Peyer's patch (tissue), 4 donors: ENCODE measurements around the gene ELAVL1. TPM values are rescaled to one million over a fixed set of nuclear protein-coding genes. Genes with fewer than 3 reads are reported as not detected.

Experiments used
- DNase-seq, 3 donors: peaks; one replicate each; pipeline ENCODE4 v3.0.0-alpha.2; 2017 to 2019
- H3K27ac ChIP-seq, 4 donors: fragments of 200-600 bp; sonication (generic); one replicate each; pipeline ENCODE4 v1.5.1; 2016 to 2019
- H3K27me3 ChIP-seq, 2 donors: fragments of 200-600 bp; sonication (generic); one replicate each; pipeline ENCODE4 v1.5.1; 2019
- H3K36me3 ChIP-seq, 3 donors: fragments of 200-600 bp; sonication (generic); one replicate each; pipeline ENCODE4 v1.5.1; 2016 to 2019
- H3K4me1 ChIP-seq, 4 donors: fragments of 200-600 bp; sonication (generic); one replicate each; pipeline ENCODE4 v1.5.1; 2016 to 2019
- H3K4me3 ChIP-seq, 4 donors: fragments of 200-600 bp; sonication (generic); 1 replicate in 3 of 4; 2 replicates in 1 of 4; pipeline ENCODE4 v1.5.1; 2016 to 2019; ENCODE audit warnings: mild to moderate bottlenecking in 1 of 4
- H3K9me3 ChIP-seq, 4 donors: fragments of 200-600 bp; sonication (generic); one replicate each; pipeline ENCODE4 v1.5.1; 2016 to 2019; ENCODE audit warnings: mild to moderate bottlenecking in 1 of 4
- POLR2A ChIP-seq, 2 donors: fragments of 450-650 bp; IDR thresholded peaks; one replicate each; pipeline ENCODE4 v1.5.1; 2017; ENCODE audit warnings: antibody characterized with exemption in 2 of 2, mild to moderate bottlenecking in 2 of 2, moderate library complexity in 2 of 2
- total RNA-seq, 4 donors: library from RNA; depleted of rRNA; stranded (reverse); fragments of >200 nt; gene quantifications; one replicate each; pipeline ENCODE4 v1.1.0, GENCODE V29; 2016
- TF ChIP-seq, protein P1 (sequence below), 6 experiments: fragments of 450-650 bp in 4 of 6; fragments of 200-600 bp in 2 of 6; sonication (generic) in 1 of 6; IDR thresholded peaks; one replicate each; pipeline ENCODE4 v1.5.1; 2017 to 2019; ENCODE audit warnings: antibody characterized with exemption in 6 of 6, mild to moderate bottlenecking in 3 of 6, moderate library complexity in 1 of 6

Gene ELAVL1
- total RNA-seq, 4 donors from 2014 or later = 21.0 to 41.7 (median 25.9) TPM

DNA sequence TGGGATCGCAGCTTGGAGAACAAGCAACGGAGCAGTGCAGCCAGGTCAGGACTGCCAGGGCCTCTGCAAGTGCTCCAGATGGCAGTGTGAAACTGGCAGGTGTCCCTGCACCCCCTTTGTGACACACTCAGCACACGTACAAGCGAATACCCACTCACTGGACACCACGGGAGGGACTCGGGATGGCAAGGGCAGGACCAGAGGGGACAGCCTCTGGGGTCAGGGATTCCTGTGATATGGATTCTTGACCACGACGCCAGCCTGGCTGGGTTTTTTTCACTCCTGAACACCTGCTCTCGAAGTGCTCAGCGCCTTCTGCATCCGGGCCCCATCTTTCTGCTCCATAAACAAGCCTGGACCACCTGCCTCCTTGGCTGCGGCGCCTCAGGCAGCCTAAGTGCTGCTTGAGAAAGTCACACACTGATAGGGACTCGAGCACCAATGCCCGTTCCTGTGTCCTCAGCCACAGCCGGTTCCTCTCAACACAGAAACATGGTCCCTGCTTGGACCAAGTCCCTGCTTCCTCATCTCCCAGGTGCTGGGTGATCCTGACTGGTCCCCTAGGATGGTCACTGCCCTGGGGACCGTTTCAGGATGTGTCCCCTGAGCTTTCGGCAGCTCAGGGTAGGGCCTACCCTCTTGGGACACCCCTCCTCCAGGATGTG lies 22.0 kb downstream of the ELAVL1 start:
- DNase-seq = no peak
- Histone ChIP-seq H3K27ac (peak overlapping the region in 2 of 4 donors; percentile 27 to 39), H3K4me3 (no peak overlapping the region), H3K9me3 (no peaks in the 10 kb centered on the region), H3K36me3 (peaks cover 0 to 68% (median 0%) of the 10 kb centered on the region in 3 donors), H3K4me1 (peaks cover 0 to 8% (median 0%) of the 10 kb centered on the region in 4 donors), H3K27me3 (no peaks in the 10 kb centered on the region)
- no peak for TF ChIP-seq POLR2A (IDR thresholded peaks at IDR 0.05)
- TF ChIP-seq, protein P1, sequence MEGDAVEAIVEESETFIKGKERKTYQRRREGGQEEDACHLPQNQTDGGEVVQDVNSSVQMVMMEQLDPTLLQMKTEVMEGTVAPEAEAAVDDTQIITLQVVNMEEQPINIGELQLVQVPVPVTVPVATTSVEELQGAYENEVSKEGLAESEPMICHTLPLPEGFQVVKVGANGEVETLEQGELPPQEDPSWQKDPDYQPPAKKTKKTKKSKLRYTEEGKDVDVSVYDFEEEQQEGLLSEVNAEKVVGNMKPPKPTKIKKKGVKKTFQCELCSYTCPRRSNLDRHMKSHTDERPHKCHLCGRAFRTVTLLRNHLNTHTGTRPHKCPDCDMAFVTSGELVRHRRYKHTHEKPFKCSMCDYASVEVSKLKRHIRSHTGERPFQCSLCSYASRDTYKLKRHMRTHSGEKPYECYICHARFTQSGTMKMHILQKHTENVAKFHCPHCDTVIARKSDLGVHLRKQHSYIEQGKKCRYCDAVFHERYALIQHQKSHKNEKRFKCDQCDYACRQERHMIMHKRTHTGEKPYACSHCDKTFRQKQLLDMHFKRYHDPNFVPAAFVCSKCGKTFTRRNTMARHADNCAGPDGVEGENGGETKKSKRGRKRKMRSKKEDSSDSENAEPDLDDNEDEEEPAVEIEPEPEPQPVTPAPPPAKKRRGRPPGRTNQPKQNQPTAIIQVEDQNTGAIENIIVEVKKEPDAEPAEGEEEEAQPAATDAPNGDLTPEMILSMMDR (IDR thresholded peaks at IDR 0.05) = no peak

DNA sequence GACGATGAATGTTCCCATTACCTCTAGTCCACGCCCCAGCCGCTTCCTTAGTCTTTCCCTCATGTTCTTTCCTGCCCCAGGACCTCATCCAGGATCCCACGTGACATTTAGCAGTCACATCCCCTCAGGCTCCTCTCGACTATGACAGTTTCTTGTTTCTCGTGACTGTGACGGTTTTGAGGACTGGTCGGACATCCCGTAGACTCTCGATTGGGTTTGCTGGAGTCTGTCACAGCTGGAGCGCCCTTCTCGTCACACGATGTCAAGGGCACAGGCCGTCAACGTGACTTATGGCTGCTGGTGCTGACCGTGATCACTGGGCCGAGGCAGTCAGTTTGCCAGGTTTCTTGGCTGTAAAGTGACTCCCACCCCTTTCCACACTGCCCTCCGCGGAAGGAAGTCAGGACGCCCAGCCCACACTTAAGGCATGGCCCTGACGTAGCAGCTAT lies 22.8 kb downstream of the ELAVL1 start:
- H3K4me1 ChIP-seq = peaks cover 0 to 7% (median 0%) of the 10 kb centered on the region in 4 donors
- no peak overlapping the region for H3K4me3 ChIP-seq
- no peak for DNase-seq
- H3K9me3 ChIP-seq = no peaks in the 10 kb centered on the region
- no peak for TF ChIP-seq POLR2A (IDR thresholded peaks at IDR 0.05)
- TF ChIP-seq, protein P1 (IDR thresholded peaks at IDR 0.05) = no peak
- H3K36me3 ChIP-seq = peaks cover 0 to 68% (median 0%) of the 10 kb centered on the region in 3 donors
- H3K27me3 ChIP-seq = no peaks in the 10 kb centered on the region
- H3K27ac ChIP-seq = peak overlapping the region in 2 of 4 donors; percentile 39 to 53

DNA sequence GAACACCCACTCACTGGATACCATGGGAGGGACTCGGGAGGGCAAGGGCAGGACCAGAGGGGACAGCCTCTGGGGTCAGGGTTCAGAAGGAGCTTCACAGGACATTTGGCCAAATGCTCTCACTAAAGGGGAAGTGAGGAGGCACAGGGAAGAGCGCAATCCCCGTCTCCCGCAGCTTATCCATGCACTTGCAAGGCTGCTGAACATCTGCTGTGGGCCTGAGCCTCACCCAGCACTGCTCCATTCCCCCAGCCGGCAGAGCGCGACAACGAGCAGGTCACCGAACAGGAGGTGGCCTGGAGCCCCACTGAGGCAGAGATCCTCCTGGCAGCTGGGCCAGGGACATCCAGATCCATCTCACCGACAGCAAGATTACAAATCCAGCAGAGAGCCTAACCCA lies 23.3 kb downstream of the ELAVL1 start:
- Histone ChIP-seq H3K4me3 (no peak overlapping the region), H3K27ac (peak overlapping the region in 1 of 4 donors; percentile 53), H3K4me1 (peaks cover 0 to 1% (median 0%) of the 10 kb centered on the region in 4 donors), H3K27me3 (no peaks in the 10 kb centered on the region), H3K9me3 (no peaks in the 10 kb centered on the region), H3K36me3 (peaks cover 0 to 68% (median 0%) of the 10 kb centered on the region in 3 donors)
- no peak for DNase-seq
- TF ChIP-seq POLR2A (IDR thresholded peaks at IDR 0.05) = no peak
- TF ChIP-seq, protein P1 (IDR thresholded peaks at IDR 0.05) = no peak

DNA sequence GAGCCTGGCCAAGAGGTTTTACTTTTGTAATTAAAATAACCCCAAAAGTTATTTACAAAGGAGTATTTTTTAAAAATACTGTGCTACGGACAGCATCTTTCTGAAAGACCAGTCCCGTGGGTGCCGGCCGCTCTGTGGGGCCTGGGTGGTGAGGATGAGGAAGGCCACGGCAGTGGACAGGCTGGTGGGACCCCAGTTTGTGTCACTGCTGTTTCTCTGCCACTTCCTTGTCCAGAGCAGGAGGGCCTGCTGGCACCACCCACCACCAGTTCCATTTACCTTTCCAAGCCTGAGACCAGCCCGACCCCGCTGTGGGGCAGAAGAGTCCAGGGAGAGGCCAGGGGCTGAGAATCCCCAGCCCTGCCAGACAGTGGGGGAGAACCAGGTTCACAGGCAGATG lies 23.8 kb downstream of the ELAVL1 start:
- no peak for DNase-seq
- Histone ChIP-seq H3K36me3 (peaks cover 0 to 69% (median 0%) of the 10 kb centered on the region in 3 donors), H3K9me3 (no peaks in the 10 kb centered on the region), H3K27me3 (no peaks in the 10 kb centered on the region), H3K4me1 (no peaks in the 10 kb centered on the region), H3K27ac (peak overlapping the region in 1 of 4 donors; percentile 53), H3K4me3 (no peak overlapping the region)
- no peak for TF ChIP-seq POLR2A (IDR thresholded peaks at IDR 0.05)
- TF ChIP-seq, protein P1 (IDR thresholded peaks at IDR 0.05) = no peak

DNA sequence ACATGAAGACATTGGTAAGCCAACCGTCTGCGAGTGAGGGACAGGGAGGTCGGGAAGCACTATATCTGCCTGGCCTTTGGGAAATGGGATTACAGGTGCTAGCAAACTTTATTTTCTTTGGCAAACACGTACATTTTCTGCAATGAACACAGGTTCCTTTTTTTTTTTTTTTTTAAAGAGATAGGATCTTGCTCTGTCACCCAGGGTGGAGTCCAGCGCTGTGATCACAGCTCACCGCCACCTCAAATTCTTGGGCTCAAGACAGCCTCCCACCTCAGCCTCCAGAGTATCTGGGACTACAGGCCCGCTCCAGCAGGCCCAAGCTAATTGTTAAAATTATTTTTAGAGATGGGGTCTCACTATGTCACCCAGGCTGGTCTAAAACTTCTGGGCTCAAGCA lies 24.2 kb downstream of the ELAVL1 start:
- Histone ChIP-seq H3K36me3 (peaks cover 0 to 69% (median 0%) of the 10 kb centered on the region in 3 donors), H3K4me3 (no peak overlapping the region), H3K9me3 (no peaks in the 10 kb centered on the region), H3K4me1 (no peaks in the 10 kb centered on the region), H3K27me3 (no peaks in the 10 kb centered on the region), H3K27ac (no peak overlapping the region)
- no peak for DNase-seq
- no peak for TF ChIP-seq POLR2A (IDR thresholded peaks at IDR 0.05)
- TF ChIP-seq, protein P1 (IDR thresholded peaks at IDR 0.05) = no peak
